Mucosa of gallbladder (tissue), 1 donor: ENCODE results near the gene PDF. TPM values are rescaled to one million over a fixed set of nuclear protein-coding genes. Genes with fewer than 3 reads are reported as not detected.
"Not testable (repeated sequence)": the region's sequence is repeated elsewhere in the genome, so short reads cannot be mapped to it uniquely, and the experiment has no call there.

Experiments
- DNase-seq: peaks from one replicate; pipeline ENCODE4 v3.0.0-alpha.2; 2020; ENCODE audit warnings: low spot score
- total RNA-seq: library from RNA; stranded (reverse); gene quantifications from one replicate; pipeline ENCODE4 v1.2.1, GENCODE V29; 2021
- donor health status: DM: no; HTN: no; CAD: no.

PDF gene
- total RNA-seq, 1 donor from 2014 or later: 13.8 TPM

- no peak for DNase-seq
These were observed 13.8 kb downstream of the PDF start for GRCh38 chr16:69316595-69317034.

DNA sequence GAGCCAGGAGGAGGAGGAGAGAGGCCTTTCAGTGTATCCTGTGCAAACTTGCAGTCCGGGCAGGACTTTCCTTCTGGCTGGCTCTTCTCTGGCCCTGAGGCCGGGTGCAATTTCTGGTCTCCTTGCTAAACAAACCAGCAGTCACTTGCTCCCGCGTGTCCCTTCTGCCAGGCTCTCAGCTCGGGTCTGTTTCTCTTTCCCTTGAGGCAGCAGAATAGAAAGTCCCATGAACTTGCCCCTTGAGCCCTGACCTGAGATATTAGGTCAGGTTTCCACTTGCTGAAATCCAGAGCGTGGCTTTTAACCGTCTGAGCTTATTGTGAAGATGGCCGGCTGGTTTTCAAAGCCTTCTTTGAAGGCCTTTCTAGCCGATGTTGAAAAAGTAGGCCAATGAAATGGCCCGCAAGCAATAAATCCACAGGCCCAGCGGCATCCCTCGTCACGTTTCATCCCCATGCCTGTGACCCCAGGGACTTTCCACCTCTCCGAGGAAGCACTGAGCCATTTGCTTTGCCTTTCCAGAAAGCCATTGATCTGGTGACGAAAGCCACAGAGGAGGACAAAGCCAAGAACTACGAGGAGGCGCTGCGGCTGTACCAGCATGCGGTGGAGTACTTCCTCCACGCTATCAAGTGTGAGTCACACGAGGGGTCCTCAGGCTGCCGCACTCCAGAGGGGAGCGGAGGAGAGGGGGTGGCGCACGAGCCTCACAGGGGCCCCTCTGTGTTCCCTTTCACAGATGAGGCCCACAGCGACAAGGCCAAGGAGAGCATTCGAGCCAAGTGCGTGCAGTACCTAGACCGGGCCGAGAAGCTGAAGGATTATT lies 14.7 kb downstream of the PDF start:
- DNase-seq: no peak

DNA sequence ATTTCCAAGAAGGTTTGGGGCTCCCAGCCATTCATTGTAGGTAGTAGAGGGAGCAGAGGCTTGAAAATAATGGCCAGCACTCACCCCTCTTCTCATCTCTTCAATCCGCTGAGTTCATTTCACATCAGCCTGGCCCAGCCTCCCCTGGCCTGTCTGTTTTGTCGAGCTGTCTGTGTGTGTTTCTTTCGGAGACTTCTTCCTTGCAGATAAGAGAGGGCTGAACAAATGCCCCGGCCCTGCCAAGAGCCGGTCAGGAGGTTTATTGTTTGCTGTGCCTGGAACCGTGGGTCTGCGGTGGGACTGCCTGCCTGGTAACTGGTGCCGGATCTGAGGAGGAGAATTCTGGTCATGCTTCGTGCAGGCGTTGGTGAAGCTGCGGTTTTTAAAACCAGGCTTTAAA lies 15.9 kb downstream of the PDF start:
- DNase-seq: no peak

DNA sequence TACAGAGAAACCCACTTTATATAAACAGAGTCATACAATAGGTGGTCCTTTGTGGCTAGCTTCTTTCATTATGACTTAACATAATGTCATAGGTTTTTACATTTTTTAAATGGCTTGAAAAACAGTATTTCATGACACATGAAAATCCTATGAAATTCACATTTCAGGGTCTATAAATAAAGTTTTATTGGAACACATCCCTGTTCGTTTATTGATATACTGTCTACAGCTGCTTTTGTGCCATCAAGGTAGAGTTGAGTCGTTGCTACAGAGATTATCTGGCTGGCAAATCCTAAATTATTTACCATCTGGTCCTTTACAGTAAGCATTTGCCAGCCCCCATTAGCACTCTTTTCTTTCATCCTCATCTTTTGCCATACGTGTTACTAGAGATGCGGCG lies 16.9 kb downstream of the PDF start:
- no peak for DNase-seq

DNA sequence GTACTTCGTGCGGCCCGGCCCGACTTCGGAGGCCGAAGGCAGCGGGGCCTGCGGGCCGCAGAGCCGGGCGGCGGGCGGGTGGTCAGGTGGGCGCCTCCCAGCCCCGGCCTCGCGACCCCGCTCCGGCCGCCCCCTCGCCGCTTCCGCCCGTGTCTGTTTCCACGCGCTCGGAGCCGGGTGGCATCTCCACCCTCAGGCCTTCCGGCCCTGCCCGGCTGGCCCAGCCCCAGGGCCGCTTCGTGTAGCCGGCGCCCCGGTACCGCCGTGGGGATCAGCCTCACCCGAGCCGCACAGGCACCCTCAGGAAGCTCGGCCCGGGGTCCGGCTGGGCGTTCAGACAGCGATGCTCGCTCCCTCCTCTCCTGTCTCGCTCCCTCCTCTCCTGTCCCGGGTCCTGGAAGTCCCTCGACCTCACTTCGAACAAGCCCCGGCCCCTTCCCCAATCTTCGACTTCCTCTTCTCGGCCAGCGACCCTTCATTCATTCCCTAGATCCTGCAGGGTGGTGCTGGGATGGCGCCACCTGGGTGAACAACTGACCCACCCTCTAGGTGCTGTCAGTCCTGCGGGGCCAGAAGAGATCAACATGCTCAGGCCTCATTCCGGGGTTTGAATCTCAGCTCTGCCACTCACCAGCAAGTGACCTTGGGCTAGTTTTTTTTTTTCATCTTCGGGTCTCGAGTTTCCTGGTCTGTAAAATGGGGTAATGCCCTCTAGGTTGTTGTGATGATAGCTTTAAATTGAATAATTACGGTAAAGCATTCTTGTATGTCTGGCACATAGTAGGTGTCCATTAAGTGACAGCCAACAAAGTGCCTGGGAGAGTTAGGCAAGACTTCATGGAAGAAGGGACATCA lies 18.6 kb downstream of the PDF start:
- no peak for DNase-seq

- peak; percentile 96 for DNase-seq
These were observed 19.5 kb downstream of the PDF start, which contains the start of gene VPS4A for GRCh38 chr16:69310653-69311532. Gene VPS4A, plus strand, starts transcription at chr16:69311350. Its CDS starts 162 bp downstream, at chr16:69311512.

DNA sequence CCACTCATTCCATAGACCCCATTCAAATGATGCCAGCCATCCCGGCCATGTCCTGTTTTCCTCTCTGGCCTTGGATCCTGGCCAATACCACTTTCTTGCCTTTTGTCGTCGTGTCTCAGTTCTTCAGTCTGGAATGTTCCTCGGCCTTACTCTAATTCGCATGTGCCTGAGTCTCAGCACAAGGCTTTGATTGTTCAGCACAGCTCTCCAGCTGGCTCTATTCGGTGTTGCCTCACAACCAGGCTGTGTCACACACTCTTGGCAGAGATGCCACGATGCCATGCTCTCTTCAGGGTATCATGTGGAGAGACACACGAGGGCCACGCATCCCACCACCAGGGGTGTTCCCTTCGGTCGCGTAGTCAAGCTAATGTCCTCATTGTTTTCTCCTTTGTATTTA lies 21.1 kb downstream of the PDF start:
- DNase-seq: no peak

- no peak for DNase-seq
These were observed 22.5 kb downstream of the PDF start for GRCh38 chr16:69307856-69308255.

DNA sequence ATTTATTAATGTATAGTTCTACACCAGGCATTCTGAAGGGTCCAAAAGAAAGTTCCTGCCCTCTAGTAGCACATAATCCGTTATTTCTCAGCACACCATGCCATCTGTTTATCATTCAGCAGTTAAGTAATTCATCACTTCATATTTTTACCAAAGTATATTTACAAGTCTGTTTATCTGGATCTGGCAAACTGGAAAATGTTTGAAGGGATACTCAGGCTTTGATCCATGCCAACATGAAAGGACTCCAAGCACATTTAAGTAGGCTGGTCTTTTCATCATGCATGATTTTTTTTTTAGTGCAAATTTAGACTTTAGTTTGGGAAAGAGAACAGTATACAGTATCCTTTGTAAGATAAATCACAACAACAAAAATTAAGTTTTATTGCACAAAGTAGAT lies 23.3 kb downstream of the PDF start:
- DNase-seq: no peak

DNA sequence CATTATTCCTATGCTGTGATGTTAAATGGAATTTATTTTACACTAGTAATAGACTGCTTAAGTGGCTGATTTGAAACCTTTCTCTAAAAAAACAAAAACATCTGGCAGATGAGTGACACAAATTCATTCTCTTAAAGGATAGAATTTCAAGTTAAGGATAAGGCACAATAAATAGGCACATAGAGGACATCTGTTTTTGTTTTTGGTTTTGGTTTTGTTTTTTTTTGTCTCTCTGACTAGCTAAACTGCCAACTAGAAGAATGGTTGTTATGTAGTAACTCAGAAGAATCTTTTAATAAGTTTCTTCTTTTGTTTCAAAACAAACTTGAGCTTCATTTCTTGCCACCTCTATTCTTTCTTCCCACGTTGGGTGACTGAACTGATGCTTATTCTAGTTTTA lies 24.4 kb downstream of the PDF start:
- no peak for DNase-seq

GRCh38 chr16:69302301-69302700 lies 28.1 kb downstream of the PDF start:
- DNase-seq: no peak

DNA sequence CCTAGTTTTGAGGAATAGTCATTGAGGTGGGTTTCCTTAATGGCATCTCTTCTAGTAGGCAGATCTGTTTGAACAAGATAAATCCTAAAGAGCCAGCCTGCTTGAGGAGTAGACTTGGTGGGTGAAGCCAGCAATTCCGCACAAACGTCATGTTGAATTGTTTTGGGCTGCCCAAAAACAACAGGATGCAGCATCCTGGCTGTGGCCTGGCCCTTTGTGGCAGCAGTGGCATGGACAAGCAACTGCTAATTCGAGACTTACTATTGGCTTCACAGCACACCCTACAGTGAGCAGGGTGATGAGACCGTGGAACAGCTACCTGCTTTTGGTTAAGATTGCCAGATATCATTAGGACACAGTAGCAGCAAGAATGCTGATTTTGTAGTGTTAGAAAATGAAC lies 28.5 kb downstream of the PDF start:
- no peak for DNase-seq

GRCh38 chr16:69301187-69301586 lies 29.2 kb downstream of the PDF start:
- no peak for DNase-seq

DNA sequence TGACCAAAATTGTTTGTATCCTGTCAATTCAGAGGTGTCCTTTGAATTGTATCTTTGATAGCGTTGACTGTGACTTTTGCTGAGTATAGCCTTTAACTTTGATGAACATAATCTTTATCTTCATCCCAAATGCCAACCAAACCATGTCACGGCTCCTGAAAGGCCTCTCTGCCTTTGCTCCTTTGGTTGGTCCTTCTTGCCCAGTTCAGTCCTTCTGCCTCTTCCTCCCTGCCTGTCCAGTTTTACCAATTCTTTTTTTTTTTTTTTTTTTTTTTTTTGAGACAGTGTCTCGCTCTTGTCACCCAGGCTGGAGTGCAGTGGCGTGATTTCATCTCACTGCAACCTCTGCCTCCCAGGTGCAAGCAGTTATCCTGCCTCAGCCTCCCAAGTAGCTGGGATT lies 32.1 kb downstream of the PDF start:
- no peak for DNase-seq

GRCh38 chr16:69296771-69297170 lies 33.6 kb downstream of the PDF start:
- DNase-seq: not testable (repeated sequence)

- DNase-seq: no peak
These were observed 36.3 kb downstream of the PDF start for GRCh38 chr16:69294051-69294450.

- DNase-seq: no peak
These were observed 37.0 kb downstream of the PDF start for GRCh38 chr16:69293401-69293800.

GRCh38 chr16:69291657-69292056 lies 38.7 kb downstream of the PDF start:
- DNase-seq: not testable (repeated sequence)

DNA sequence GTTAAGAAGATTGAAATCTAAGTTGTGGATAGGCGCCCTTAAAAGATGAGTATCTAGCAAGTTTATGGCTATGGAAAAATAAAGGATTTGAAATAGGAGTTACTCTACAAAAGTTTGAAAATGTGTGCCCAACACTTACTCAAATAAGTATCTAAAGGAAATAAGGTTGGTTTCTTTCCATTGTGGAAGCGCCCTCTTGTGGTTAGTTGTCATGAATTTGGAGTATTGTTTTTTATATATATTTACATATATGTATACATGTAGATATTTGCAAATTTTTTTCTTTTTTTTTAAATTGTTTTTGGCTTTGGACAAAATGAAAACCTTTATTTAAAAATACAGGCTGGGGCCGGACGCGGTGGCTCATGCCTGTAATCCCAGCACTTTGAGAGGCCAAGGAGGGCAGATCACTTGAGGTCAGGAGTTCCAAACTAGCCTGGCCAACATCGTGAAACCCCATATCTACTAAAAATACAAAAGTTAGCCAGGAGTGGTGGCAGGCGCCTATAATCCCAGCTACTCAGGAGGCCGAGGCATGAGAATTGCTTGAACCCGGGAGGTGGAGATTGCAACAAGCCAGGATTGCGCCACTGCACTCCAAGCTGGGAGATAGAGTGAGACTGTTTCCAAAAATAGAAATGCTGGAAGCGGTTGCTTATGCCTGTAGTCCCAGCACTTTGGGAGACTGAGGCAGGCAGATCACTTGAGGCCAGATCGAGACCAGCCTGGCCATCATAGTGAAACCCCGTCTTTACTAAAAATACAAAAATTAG lies 43.3 kb downstream of the PDF start:
- DNase-seq: peak; percentile 49

DNA sequence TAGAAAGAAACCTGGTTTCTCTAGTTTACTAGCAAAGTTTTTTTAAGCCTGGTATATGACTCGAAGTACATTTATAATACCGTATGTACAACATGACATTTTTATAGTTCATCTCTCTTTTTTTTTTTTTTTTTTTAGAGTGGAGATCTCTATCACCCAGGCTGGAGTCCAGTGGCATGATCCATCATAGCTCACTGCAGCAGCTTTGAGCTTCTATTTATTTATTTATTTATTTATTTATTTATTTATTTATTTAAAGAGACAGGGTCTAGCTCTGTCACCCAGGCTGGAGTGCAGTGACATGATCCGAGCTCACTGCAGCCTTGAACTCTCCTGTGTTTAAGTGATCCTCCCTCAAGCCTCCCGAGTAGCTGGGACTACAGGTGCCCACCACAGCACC lies 45.1 kb downstream of the PDF start:
- DNase-seq: no peak

DNA sequence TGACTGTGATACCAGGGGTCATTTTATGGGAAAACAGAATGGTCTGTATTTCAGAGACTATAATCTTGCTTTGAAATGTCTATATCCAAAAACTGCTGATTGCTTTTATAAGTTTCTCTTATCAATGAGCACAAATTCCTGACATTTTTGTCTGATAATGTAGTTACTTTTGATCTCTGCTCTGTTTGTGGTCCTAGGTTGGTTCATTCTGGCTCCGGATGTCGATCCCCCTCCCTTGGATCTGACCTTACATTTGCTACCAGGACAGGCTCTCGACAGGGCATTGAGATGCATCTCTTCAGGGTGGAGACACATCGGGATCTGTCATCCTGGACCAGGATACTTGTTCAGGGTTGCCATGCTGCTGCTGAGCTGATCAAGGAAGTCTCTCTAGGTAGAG lies 46.5 kb downstream of the PDF start:
- no peak for DNase-seq
